ENCODE measurements around the gene KCNQ1. TPM values are rescaled to one million over a fixed set of nuclear protein-coding genes. Genes with fewer than 3 reads are reported as not detected.

The KCNQ1 gene
- total RNA-seq, 1 donor from 2014 or later, result 1.6 TPM

DNA sequence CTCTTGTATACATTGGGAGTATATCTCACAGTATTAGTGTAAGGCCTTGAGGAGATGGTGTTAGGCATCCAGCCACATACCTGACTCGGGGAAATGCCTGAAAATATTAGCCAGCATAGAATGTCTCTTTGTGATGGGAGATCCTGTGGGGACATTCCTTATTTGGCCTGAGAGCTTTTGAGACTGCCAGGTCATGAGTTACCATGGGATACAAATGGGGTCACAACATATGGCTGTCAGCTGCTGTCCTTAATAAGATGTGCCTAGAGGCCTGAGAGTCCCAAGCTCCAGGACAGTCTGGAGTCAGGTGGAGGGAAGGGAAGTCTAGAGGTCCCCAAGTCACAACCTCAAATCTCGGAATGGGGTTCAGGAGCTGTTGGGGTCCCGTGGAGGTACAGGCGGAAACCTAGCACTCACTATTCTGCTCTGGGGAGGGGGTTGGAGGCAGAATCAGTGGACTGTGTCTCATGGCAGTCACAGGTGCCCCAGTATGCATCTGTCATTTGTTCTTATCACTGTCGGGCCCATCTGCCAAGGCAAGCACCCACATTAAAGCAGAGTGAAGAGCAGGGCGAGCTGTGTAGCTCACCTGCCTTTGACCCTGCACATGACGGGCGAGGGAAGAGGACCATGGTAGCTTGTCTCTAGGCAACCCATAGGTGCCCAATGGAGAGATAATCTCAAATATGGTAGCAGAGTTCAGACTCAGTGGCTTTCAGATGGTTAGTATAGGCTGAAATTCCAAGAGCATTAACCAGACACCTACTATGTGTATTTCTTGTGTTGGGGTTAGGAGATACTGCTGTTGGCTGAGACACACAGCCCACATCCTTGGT, 225.0 kb downstream of the KCNQ1 start:
- H3K27me3 ChIP-seq (ENCODE audit: control insufficient read depth, insufficient read depth, low read length), result no peaks in the 10 kb centered on the region
- no peak for DNase-seq (ENCODE audit: low read depth)
- H3K36me3 ChIP-seq (ENCODE audit: control insufficient read depth, insufficient read depth, low read length), result no peaks in the 10 kb centered on the region
- no peak for FAIRE-seq
- TF ChIP-seq, protein P1, sequence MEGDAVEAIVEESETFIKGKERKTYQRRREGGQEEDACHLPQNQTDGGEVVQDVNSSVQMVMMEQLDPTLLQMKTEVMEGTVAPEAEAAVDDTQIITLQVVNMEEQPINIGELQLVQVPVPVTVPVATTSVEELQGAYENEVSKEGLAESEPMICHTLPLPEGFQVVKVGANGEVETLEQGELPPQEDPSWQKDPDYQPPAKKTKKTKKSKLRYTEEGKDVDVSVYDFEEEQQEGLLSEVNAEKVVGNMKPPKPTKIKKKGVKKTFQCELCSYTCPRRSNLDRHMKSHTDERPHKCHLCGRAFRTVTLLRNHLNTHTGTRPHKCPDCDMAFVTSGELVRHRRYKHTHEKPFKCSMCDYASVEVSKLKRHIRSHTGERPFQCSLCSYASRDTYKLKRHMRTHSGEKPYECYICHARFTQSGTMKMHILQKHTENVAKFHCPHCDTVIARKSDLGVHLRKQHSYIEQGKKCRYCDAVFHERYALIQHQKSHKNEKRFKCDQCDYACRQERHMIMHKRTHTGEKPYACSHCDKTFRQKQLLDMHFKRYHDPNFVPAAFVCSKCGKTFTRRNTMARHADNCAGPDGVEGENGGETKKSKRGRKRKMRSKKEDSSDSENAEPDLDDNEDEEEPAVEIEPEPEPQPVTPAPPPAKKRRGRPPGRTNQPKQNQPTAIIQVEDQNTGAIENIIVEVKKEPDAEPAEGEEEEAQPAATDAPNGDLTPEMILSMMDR (IDR thresholded peaks at IDR 0.05; ENCODE audit: insufficient read depth, low read length, severe bottlenecking), result no peak
- no peak overlapping the region for H3K4me3 ChIP-seq (ENCODE audit: low read depth, low read length)

DNA sequence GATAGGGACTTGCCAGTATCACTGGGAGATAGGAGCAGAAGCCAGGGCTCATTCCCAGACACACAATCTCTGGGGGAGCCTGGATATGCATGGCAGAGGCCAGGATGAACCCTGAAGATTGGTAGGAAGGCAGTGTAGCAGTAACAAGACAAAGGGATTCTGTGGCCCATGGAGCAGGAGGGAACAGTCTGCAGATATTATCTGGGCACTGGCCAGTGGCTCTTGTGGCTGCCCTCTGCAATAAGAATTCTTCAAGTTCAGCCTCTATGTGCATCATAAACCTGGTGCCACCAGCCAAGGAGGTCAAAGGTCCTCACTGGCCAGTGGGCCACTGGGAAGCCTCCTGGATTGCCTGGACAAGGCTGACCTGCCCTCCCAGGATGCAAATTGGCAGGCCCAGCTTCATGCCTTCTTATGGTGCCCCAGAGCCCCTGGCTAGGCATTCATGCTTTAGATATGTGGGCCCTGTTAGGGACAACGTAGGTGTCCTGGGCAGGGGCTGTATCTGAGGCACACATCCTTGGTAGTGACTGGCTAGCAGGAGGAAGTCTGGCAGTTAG, 225.8 kb downstream of the KCNQ1 start:
- H3K36me3 ChIP-seq (ENCODE audit: control insufficient read depth, insufficient read depth, low read length), result no peaks in the 10 kb centered on the region
- H3K4me3 ChIP-seq (ENCODE audit: low read depth, low read length), result no peak overlapping the region
- FAIRE-seq, result no peak
- no peak for DNase-seq (ENCODE audit: low read depth)
- H3K27me3 ChIP-seq (ENCODE audit: control insufficient read depth, insufficient read depth, low read length), result no peaks in the 10 kb centered on the region
- TF ChIP-seq, protein P1 (IDR thresholded peaks at IDR 0.05; ENCODE audit: insufficient read depth, low read length, severe bottlenecking), result no peak

DNA sequence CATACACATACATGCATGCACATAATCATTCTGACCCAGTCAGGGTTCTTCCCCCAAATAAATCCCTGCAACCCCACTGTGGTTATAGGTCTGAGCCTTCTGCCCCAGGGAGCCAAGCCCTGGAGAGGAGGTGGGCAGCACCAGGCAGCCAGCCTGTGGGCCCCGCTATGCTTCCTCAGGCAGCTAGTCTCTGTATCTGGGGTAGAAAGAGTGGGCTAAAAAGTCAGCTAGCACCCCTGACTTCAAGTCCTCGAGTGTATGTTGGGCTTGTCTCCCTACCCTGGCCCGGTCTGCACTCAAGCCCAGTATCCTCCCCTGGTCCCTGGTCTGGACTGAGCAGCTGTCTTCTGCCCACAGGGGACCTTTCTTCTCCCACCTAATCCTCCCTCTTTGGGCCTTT, 226.9 kb downstream of the KCNQ1 start:
- no peaks in the 10 kb centered on the region for H3K27me3 ChIP-seq (ENCODE audit: control insufficient read depth, insufficient read depth, low read length)

DNA sequence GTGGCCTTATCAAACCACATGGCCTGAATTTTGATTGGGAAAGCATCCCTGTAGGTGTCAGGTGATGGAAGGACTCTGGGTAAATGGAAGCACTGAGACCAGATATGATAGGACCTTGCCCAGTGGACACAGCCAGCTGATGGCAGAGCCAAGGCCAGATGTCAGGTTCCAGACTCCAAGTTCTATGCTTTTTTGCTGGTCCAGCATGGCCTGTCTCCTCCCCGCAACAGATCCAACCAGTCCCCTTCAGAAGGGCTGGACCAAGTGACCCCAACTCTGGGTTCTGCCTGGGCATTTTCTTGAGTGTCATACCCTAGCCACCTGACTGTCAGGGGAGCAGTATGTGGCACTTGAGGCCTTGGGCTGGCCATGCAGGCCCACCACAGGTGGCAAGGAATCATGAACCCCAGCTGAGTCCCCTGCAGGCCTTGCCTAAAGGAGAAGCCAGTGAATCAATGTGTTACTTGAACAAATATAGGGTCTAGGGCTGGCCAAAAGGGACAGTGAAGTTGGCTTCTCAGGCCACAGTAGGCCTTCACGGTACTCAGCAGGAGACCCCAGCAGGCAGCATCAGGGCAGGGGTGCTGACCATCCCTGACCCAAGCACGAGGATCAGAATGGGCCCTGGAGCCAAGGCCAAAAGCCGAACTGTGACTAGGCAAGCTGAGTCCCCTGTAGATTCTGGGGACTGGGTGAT, 227.9 kb downstream of the KCNQ1 start:
- Histone ChIP-seq H3K4me3 (ENCODE audit: low read depth, low read length) (no peak overlapping the region), H3K27me3 (ENCODE audit: control insufficient read depth, insufficient read depth, low read length) (no peaks in the 10 kb centered on the region), H3K36me3 (ENCODE audit: control insufficient read depth, insufficient read depth, low read length) (no peaks in the 10 kb centered on the region)
- FAIRE-seq (no peak), DNase-seq (ENCODE audit: low read depth) (no peak)
- TF ChIP-seq, protein P1 (IDR thresholded peaks at IDR 0.05; ENCODE audit: insufficient read depth, low read length, severe bottlenecking), result no peak

More for the DNA sequence above, 226.9 kb downstream of the KCNQ1 start:
- H3K36me3 ChIP-seq (ENCODE audit: control insufficient read depth, insufficient read depth, low read length), result no peaks in the 10 kb centered on the region
- no peak overlapping the region for H3K4me3 ChIP-seq (ENCODE audit: low read depth, low read length)
- no peak for FAIRE-seq
- TF ChIP-seq, protein P1 (IDR thresholded peaks at IDR 0.05; ENCODE audit: insufficient read depth, low read length, severe bottlenecking), result no peak
- DNase-seq (ENCODE audit: low read depth), result no peak

DNA sequence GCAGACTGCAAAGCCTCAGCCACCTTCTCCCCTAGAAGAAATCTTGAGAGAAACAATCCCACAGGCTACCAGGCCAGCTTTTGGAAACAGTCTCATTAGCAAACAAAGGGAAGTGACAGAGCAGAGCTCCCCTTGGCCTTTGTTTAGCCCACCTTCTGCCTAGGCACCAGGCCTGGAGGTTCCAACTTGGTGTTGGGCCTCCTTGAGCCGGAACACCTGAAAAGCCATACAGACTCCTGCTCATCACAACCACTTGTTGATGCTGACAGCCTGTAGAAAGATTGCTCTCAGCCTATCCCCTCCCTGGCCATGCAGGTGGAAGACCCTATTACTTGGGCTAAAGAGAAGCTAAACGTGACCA, 228.4 kb downstream of the KCNQ1 start:
- no peak overlapping the region for H3K4me3 ChIP-seq (ENCODE audit: low read depth, low read length)
- no peaks in the 10 kb centered on the region for H3K27me3 ChIP-seq (ENCODE audit: control insufficient read depth, insufficient read depth, low read length)
- DNase-seq (ENCODE audit: low read depth) (no peak), FAIRE-seq (no peak)
- no peaks in the 10 kb centered on the region for H3K36me3 ChIP-seq (ENCODE audit: control insufficient read depth, insufficient read depth, low read length)
- TF ChIP-seq, protein P1 (IDR thresholded peaks at IDR 0.05; ENCODE audit: insufficient read depth, low read length, severe bottlenecking), result no peak

Data from bronchial epithelial cell (primary cell).